Peyer's patch (tissue), 4 donors: ENCODE results near the gene HEPACAM2. TPM values are rescaled to one million over a fixed set of nuclear protein-coding genes. Genes with fewer than 3 reads are reported as not detected.

ENCODE experiments used
- DNase-seq, 3 donors: peaks; one replicate each; pipeline ENCODE4 v3.0.0-alpha.2; 2017 to 2019
- H3K27ac ChIP-seq, 4 donors: fragments of 200-600 bp; sonication (generic); one replicate each; pipeline ENCODE4 v1.5.1; 2016 to 2019
- H3K27me3 ChIP-seq, 2 donors: fragments of 200-600 bp; sonication (generic); one replicate each; pipeline ENCODE4 v1.5.1; 2019
- H3K36me3 ChIP-seq, 3 donors: fragments of 200-600 bp; sonication (generic); one replicate each; pipeline ENCODE4 v1.5.1; 2016 to 2019
- H3K4me1 ChIP-seq, 4 donors: fragments of 200-600 bp; sonication (generic); one replicate each; pipeline ENCODE4 v1.5.1; 2016 to 2019
- H3K4me3 ChIP-seq, 4 donors: fragments of 200-600 bp; sonication (generic); 1 replicate in 3 of 4; 2 replicates in 1 of 4; pipeline ENCODE4 v1.5.1; 2016 to 2019; ENCODE audit warnings: mild to moderate bottlenecking in 1 of 4
- H3K9me3 ChIP-seq, 4 donors: fragments of 200-600 bp; sonication (generic); one replicate each; pipeline ENCODE4 v1.5.1; 2016 to 2019; ENCODE audit warnings: mild to moderate bottlenecking in 1 of 4
- CTCF ChIP-seq, 6 experiments: fragments of 450-650 bp in 4 of 6; fragments of 200-600 bp in 2 of 6; sonication (generic) in 1 of 6; IDR thresholded peaks; one replicate each; pipeline ENCODE4 v1.5.1; 2017 to 2019; ENCODE audit warnings: antibody characterized with exemption in 6 of 6, mild to moderate bottlenecking in 3 of 6, moderate library complexity in 1 of 6
- POLR2A ChIP-seq, 2 donors: fragments of 450-650 bp; IDR thresholded peaks; one replicate each; pipeline ENCODE4 v1.5.1; 2017; ENCODE audit warnings: antibody characterized with exemption in 2 of 2, mild to moderate bottlenecking in 2 of 2, moderate library complexity in 2 of 2
- total RNA-seq, 4 donors: library from RNA; depleted of rRNA; stranded (reverse); fragments of >200 nt; gene quantifications; one replicate each; pipeline ENCODE4 v1.1.0, GENCODE V29; 2016

Gene HEPACAM2
- total RNA-seq, 4 donors from 2014 or later: 19.0 to 59.4 (median 28.4) TPM

GRCh38 chr7:93242106-93242505, 15.8 kb upstream of the HEPACAM2 start:
- Histone ChIP-seq H3K4me1 (no peaks in the 10 kb centered on the region), H3K9me3 (no peaks in the 10 kb centered on the region), H3K27me3 (no peaks in the 10 kb centered on the region), H3K27ac (no peak overlapping the region), H3K36me3 (no peaks in the 10 kb centered on the region), H3K4me3 (no peak overlapping the region)
- DNase-seq: no peak
- TF ChIP-seq CTCF (IDR thresholded peaks at IDR 0.05): no peak
- no peak for TF ChIP-seq POLR2A (IDR thresholded peaks at IDR 0.05)

- no peak overlapping the region for H3K4me3 ChIP-seq
- H3K27me3 ChIP-seq: no peaks in the 10 kb centered on the region
- DNase-seq: no peak
- H3K4me1 ChIP-seq: no peaks in the 10 kb centered on the region
- H3K9me3 ChIP-seq: no peaks in the 10 kb centered on the region
- no peaks in the 10 kb centered on the region for H3K36me3 ChIP-seq
- no peak overlapping the region for H3K27ac ChIP-seq
- TF ChIP-seq POLR2A (IDR thresholded peaks at IDR 0.05) (no peak), CTCF (IDR thresholded peaks at IDR 0.05) (no peak)
These were observed 13.6 kb upstream of the HEPACAM2 start for GRCh38 chr7:93239824-93240223.

- Histone ChIP-seq H3K9me3 (no peaks in the 10 kb centered on the region), H3K36me3 (no peaks in the 10 kb centered on the region), H3K27me3 (no peaks in the 10 kb centered on the region), H3K4me3 (no peak overlapping the region), H3K4me1 (no peaks in the 10 kb centered on the region), H3K27ac (no peak overlapping the region)
- DNase-seq: no peak
- TF ChIP-seq CTCF (IDR thresholded peaks at IDR 0.05) (no peak), POLR2A (IDR thresholded peaks at IDR 0.05) (no peak)
These were observed 12.5 kb upstream of the HEPACAM2 start for GRCh38 chr7:93238748-93239147.

GRCh38 chr7:93238131-93238530, 11.9 kb upstream of the HEPACAM2 start:
- H3K9me3 ChIP-seq: no peaks in the 10 kb centered on the region
- TF ChIP-seq CTCF (IDR thresholded peaks at IDR 0.05): no peak
- no peak for TF ChIP-seq POLR2A (IDR thresholded peaks at IDR 0.05)
- no peak overlapping the region for H3K4me3 ChIP-seq
- H3K36me3 ChIP-seq: no peaks in the 10 kb centered on the region
- no peaks in the 10 kb centered on the region for H3K27me3 ChIP-seq
- H3K4me1 ChIP-seq: peaks cover 0 to 3% (median under 1%) of the 10 kb centered on the region in 4 donors
- DNase-seq: no peak
- H3K27ac ChIP-seq: no peak overlapping the region

GRCh38 chr7:93235541-93235940, 9.3 kb upstream of the HEPACAM2 start:
- DNase-seq: no peak
- no peaks in the 10 kb centered on the region for H3K9me3 ChIP-seq
- H3K4me3 ChIP-seq: no peak overlapping the region
- no peak overlapping the region for H3K27ac ChIP-seq
- H3K4me1 ChIP-seq: peaks cover 0 to 11% (median 4%) of the 10 kb centered on the region in 4 donors
- no peak for TF ChIP-seq POLR2A (IDR thresholded peaks at IDR 0.05)
- TF ChIP-seq CTCF (IDR thresholded peaks at IDR 0.05): no peak
- no peaks in the 10 kb centered on the region for H3K27me3 ChIP-seq
- H3K36me3 ChIP-seq: no peaks in the 10 kb centered on the region

- Histone ChIP-seq H3K36me3 (no peaks in the 10 kb centered on the region), H3K27ac (peak overlapping the region in 3 of 4 donors; percentile 64 to 81 (median 72)), H3K9me3 (no peaks in the 10 kb centered on the region), H3K27me3 (no peaks in the 10 kb centered on the region), H3K4me3 (peak overlapping the region; percentile 57 to 80 (median 64)), H3K4me1 (peaks cover 0 to 11% (median 4%) of the 10 kb centered on the region in 4 donors)
- no peak for DNase-seq
- TF ChIP-seq CTCF (IDR thresholded peaks at IDR 0.05): no peak
- TF ChIP-seq POLR2A (IDR thresholded peaks at IDR 0.05): no peak
These were observed 6.4 kb upstream of the HEPACAM2 start for GRCh38 chr7:93232673-93233018.
